ENCODE data around the gene PDC.
"Not testable (repeated sequence)": the region's sequence is repeated elsewhere in the genome, so short reads cannot be mapped to it uniquely, and the experiment has no call there.

PDC gene

DNA sequence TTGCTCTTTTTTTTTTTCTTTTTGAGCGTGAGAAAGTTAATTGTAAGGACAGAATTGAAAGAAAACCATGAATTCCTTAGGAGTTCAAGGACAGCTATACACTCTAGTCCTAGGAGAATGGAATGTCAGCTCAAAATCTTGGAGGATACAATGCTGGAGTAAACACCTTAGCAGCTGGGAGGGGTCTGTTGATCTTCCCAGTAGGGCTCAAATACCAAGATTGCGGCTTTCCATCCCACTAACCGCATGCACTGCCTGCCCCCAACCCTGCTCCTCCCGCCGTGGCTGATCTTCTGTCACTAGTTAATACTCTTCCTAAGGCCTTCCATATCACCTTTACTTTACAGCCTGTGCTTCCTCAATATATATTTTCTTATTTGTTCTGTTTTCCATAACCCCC, 2.6 kb upstream of the PDC start:
- Histone ChIP-seq H3K4me1 (ENCODE audit: control insufficient read depth, insufficient read depth, low read length) (no peaks in the 10 kb centered on the region), H3K4me3 (ENCODE audit: low read length) (no peak overlapping the region), H3K9me3 (ENCODE audit: control insufficient read depth, low read length) (no peaks in the 10 kb centered on the region), H3K36me3 (ENCODE audit: control insufficient read depth, insufficient read depth, low read length) (no peaks in the 10 kb centered on the region), H3K9ac (ENCODE audit: low read length) (no peak overlapping the region), H3K27me3 (ENCODE audit: control insufficient read depth, insufficient read depth, low read length) (no peaks in the 10 kb centered on the region)

DNA sequence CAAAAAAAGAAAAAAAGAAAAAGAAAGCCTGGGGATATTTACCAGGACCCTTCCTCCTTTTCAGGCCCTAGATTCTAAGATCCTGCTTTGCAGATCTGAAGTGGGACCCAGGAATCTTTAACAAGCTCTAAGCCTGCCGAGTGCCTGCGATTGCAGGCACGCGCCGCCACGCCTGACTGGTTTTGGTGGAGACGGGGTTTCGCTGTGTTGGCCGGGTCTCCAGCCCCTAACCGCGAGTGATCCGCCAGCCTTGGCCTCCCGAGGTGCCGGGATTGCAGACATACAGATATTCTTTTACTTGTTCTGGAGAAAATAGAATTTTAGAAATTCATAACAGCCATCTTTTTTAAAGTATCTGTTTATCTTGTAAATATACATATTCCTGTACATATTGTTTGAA, 1.8 kb downstream of the PDC start:
- not testable (repeated sequence) for H3K9ac ChIP-seq (ENCODE audit: low read length); H3K9me3 ChIP-seq (ENCODE audit: control insufficient read depth, low read length); H3K36me3 ChIP-seq (ENCODE audit: control insufficient read depth, insufficient read depth, low read length); H3K4me3 ChIP-seq (ENCODE audit: low read length); H3K4me1 ChIP-seq (ENCODE audit: control insufficient read depth, insufficient read depth, low read length); H3K27me3 ChIP-seq (ENCODE audit: control insufficient read depth, insufficient read depth, low read length)

DNA sequence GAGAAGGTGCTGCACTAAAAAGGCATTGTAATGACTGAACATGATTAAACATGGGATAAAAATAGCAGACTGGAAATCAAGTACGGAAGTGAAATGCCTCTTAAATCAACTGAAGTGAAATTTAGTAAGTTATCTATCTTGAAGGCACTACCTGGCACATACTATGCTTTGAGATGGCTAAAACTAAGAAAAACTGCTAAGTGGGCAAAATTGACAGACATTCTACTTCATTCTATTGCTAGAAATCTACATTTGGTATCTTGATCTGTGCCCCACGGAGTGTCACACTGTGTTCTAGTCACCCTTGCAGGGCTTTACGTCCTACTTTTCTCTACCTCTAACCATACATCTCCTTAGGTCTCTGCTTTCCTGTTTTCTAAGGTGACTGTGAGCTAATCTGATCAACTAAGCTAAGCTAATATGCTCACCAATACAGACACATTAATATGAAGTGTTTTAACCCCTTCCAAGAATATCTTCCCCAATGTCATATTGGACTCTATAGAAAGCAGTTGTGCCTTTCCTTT, 4.1 kb downstream of the PDC start:
- Histone ChIP-seq H3K27me3 (ENCODE audit: control insufficient read depth, insufficient read depth, low read length) (no peaks in the 10 kb centered on the region), H3K36me3 (ENCODE audit: control insufficient read depth, insufficient read depth, low read length) (no peaks in the 10 kb centered on the region), H3K9me3 (ENCODE audit: control insufficient read depth, low read length) (no peaks in the 10 kb centered on the region), H3K4me3 (ENCODE audit: low read length) (no peak overlapping the region), H3K4me1 (ENCODE audit: control insufficient read depth, insufficient read depth, low read length) (no peaks in the 10 kb centered on the region), H3K9ac (ENCODE audit: low read length) (no peak overlapping the region)

DNA sequence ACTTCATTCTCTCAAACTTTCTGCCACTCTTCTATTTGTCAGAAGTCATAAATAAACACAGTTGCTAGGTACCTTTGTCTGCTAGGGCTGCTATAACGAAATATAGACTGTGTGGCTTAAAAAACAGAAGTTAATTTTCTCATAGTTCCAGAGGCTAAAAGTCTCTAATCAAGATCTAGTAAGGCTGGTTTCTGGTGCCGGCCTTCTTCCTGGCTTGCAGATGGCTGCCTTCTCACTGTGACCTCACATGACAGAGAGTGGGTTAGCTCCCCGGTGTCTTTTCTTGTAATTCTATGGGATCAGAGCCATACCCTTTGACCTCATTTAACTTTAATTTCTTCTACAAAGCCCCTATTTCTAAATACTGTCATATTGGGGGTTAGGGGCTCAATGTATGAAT, 5.9 kb downstream of the PDC start:
- Histone ChIP-seq H3K9me3 (ENCODE audit: control insufficient read depth, low read length) (no peaks in the 10 kb centered on the region), H3K36me3 (ENCODE audit: control insufficient read depth, insufficient read depth, low read length) (no peaks in the 10 kb centered on the region), H3K4me1 (ENCODE audit: control insufficient read depth, insufficient read depth, low read length) (no peaks in the 10 kb centered on the region), H3K27me3 (ENCODE audit: control insufficient read depth, insufficient read depth, low read length) (no peaks in the 10 kb centered on the region), H3K4me3 (ENCODE audit: low read length) (no peak overlapping the region), H3K9ac (ENCODE audit: low read length) (no peak overlapping the region)

DNA sequence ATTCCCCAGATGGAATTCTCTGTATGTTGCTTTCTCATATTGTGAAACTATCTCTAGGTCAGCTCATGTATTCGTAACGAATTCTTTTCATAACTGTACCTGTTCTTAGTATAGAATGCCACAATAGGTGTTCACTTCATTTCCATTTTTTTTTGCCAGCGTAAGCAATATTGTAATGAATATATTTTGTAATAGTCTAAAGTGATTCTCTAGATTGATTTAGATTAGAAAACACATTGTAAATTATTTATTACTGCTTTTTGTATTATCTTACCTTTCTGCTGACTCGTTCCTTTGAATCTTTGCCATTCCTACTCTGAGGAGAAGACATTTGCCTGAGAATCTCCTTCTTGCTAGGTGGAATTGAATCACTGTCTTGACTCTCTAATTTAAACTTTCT, 14.8 kb downstream of the PDC start:
- H3K9ac ChIP-seq (ENCODE audit: low read length), result no peak overlapping the region
- H3K27me3 ChIP-seq (ENCODE audit: control insufficient read depth, insufficient read depth, low read length), result no peaks in the 10 kb centered on the region
- H3K4me1 ChIP-seq (ENCODE audit: control insufficient read depth, insufficient read depth, low read length), result no peaks in the 10 kb centered on the region
- no peaks in the 10 kb centered on the region for H3K36me3 ChIP-seq (ENCODE audit: control insufficient read depth, insufficient read depth, low read length)
- no peaks in the 10 kb centered on the region for H3K9me3 ChIP-seq (ENCODE audit: control insufficient read depth, low read length)
- no peak overlapping the region for H3K4me3 ChIP-seq (ENCODE audit: low read length)

DNA sequence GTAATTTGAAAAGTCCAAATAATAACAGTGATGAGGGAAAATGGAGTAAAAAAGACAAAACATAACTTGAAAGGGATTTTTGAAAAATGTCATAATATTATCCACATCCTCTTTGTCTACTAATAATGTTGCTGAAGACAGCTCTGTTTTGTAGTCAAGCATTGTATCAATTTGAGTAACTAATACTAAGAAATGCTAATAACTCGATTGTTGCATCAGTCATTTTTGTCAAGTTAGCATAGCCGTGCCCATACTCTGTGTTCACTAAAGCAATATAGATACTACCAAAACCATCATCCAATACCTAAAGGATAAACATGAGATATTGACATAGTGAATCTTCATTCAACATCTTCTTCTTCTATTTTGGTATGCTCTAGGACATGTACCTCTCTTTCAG, 17.3 kb downstream of the PDC start:
- Histone ChIP-seq H3K4me1 (ENCODE audit: control insufficient read depth, insufficient read depth, low read length) (no peaks in the 10 kb centered on the region), H3K9me3 (ENCODE audit: control insufficient read depth, low read length) (no peaks in the 10 kb centered on the region), H3K27me3 (ENCODE audit: control insufficient read depth, insufficient read depth, low read length) (no peaks in the 10 kb centered on the region), H3K36me3 (ENCODE audit: control insufficient read depth, insufficient read depth, low read length) (no peaks in the 10 kb centered on the region), H3K9ac (ENCODE audit: low read length) (no peak overlapping the region), H3K4me3 (ENCODE audit: low read length) (no peak overlapping the region)

DNA sequence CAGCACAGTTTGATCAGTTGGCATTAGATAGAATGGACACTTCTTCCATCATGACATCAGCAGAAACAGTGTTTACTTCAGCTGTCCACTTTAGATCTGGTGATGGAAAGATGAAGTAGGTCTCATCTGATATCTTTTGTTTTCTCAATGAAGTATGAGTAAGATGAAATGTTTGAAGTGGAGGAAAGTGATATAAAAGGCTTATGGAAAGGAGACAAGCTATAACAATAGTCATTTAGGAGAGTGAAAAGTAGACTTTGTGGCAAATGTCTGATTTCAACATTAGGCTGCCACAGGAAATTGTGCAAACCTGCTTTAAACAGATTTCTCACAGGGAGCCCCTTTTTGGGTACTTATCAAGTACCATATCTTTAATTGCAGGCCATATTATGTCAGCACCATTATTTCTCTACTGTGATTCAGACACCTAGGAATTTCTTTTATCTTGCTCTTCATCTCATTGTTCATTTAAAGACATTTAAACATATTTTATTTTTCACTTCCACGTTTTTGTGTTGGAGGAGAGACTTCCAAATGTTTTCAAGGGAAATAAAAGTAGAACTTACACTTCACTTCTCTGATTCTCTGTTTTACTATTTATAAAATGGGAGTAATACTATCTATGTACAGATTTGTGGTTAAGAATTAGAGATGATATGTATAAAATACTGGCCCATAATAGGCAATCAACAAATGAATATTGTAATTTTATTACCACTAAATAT, 18.1 kb downstream of the PDC start:
- H3K4me3 ChIP-seq (ENCODE audit: low read length), result no peak overlapping the region
- no peaks in the 10 kb centered on the region for H3K4me1 ChIP-seq (ENCODE audit: control insufficient read depth, insufficient read depth, low read length)
- H3K9ac ChIP-seq (ENCODE audit: low read length), result no peak overlapping the region
- no peaks in the 10 kb centered on the region for H3K9me3 ChIP-seq (ENCODE audit: control insufficient read depth, low read length)
- H3K36me3 ChIP-seq (ENCODE audit: control insufficient read depth, insufficient read depth, low read length), result no peaks in the 10 kb centered on the region
- H3K27me3 ChIP-seq (ENCODE audit: control insufficient read depth, insufficient read depth, low read length), result no peaks in the 10 kb centered on the region

DNA sequence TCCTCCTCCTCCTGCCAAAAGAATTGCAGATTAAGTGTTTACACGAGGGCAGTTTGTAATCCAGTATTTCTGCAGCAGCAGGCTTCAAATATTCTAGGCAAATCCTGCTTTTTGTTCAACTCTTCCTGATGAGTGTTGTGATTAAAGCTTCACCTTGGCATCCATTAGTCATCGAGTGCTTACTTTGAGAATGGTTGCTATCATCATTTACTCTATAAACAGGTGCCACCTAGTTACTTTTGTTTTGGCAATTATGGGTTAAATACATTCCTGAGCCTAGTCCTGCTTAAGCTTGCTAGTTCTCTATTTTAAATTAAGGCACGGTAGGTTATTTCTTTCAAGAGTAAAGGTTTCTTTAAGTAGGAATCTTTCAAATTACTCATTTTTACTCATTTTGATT, 20.3 kb downstream of the PDC start:
- no peaks in the 10 kb centered on the region for H3K9me3 ChIP-seq (ENCODE audit: control insufficient read depth, low read length)
- H3K4me1 ChIP-seq (ENCODE audit: control insufficient read depth, insufficient read depth, low read length), result no peaks in the 10 kb centered on the region
- H3K36me3 ChIP-seq (ENCODE audit: control insufficient read depth, insufficient read depth, low read length), result no peaks in the 10 kb centered on the region
- H3K4me3 ChIP-seq (ENCODE audit: low read length), result no peak overlapping the region
- H3K27me3 ChIP-seq (ENCODE audit: control insufficient read depth, insufficient read depth, low read length), result no peaks in the 10 kb centered on the region
- H3K9ac ChIP-seq (ENCODE audit: low read length), result no peak overlapping the region

DNA sequence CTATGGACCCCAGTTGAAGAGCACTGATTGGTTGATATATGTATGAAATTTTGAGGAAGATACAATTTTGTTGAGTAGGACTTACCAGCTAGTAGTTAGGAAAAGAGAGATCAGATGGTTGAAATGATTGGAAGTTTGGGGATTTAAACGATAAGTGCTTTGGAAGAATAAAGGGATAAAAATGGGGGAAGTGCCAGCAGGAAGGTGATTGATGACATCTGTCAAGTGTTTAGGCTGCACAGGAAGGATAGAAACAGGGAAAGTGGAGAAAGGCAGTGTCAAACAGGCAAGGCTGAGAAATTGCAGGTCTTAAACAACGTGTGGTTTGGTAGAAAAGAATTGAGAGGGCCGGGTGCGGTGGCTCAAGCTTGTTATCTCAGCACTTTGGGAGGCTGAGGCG, 22.3 kb downstream of the PDC start:
- no peak overlapping the region for H3K4me3 ChIP-seq (ENCODE audit: low read length)
- no peak overlapping the region for H3K9ac ChIP-seq (ENCODE audit: low read length)
- H3K36me3 ChIP-seq (ENCODE audit: control insufficient read depth, insufficient read depth, low read length), result no peaks in the 10 kb centered on the region
- H3K4me1 ChIP-seq (ENCODE audit: control insufficient read depth, insufficient read depth, low read length), result no peaks in the 10 kb centered on the region
- no peaks in the 10 kb centered on the region for H3K27me3 ChIP-seq (ENCODE audit: control insufficient read depth, insufficient read depth, low read length)
- H3K9me3 ChIP-seq (ENCODE audit: control insufficient read depth, low read length), result no peaks in the 10 kb centered on the region

DNA sequence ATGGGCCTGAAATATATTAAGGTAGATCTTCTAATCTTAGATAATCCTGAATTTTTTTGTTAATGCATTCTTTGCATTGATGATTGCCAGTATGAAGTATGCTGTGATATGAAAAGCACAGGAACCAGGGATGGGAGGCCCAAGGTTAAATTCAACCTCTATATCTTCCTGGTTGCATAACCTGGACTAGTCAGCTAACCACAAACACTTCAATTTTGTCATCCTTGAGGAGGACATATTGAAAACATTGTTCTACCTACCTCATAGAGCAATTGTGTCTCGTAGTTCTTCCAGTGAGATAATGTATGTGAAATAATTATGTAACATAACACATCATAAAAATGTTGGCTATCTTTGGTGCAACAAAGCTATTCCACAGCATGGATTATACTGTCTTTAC, 25.6 kb downstream of the PDC start:
- no peaks in the 10 kb centered on the region for H3K27me3 ChIP-seq (ENCODE audit: control insufficient read depth, insufficient read depth, low read length)
- no peak overlapping the region for H3K9ac ChIP-seq (ENCODE audit: low read length)
- no peaks in the 10 kb centered on the region for H3K9me3 ChIP-seq (ENCODE audit: control insufficient read depth, low read length)
- no peaks in the 10 kb centered on the region for H3K36me3 ChIP-seq (ENCODE audit: control insufficient read depth, insufficient read depth, low read length)
- H3K4me1 ChIP-seq (ENCODE audit: control insufficient read depth, insufficient read depth, low read length), result no peaks in the 10 kb centered on the region
- H3K4me3 ChIP-seq (ENCODE audit: low read length), result no peak overlapping the region

DNA sequence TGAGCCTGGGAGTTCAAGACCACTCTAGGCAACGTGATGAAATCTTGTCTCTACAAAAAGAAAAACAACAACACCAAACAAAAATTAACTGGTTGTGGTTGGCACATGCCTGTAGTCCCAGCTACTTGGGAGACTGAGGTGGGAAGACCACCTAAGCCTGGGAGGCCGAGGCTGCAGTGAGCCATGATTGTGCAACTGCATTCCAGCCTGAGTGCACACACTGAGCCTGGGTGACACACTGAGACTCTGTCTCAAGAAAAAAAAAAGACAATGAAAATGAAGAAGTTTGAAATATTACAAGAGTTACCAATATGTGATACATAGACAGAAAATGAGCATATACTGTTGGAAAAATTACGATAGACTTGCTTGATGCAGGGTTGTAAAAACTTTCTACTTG, 31.9 kb downstream of the PDC start:
- H3K27me3 ChIP-seq (ENCODE audit: control insufficient read depth, insufficient read depth, low read length), result no peaks in the 10 kb centered on the region
- H3K4me1 ChIP-seq (ENCODE audit: control insufficient read depth, insufficient read depth, low read length), result no peaks in the 10 kb centered on the region
- no peak overlapping the region for H3K9ac ChIP-seq (ENCODE audit: low read length)
- no peak overlapping the region for H3K4me3 ChIP-seq (ENCODE audit: low read length)
- H3K36me3 ChIP-seq (ENCODE audit: control insufficient read depth, insufficient read depth, low read length), result no peaks in the 10 kb centered on the region
- no peaks in the 10 kb centered on the region for H3K9me3 ChIP-seq (ENCODE audit: control insufficient read depth, low read length)

DNA sequence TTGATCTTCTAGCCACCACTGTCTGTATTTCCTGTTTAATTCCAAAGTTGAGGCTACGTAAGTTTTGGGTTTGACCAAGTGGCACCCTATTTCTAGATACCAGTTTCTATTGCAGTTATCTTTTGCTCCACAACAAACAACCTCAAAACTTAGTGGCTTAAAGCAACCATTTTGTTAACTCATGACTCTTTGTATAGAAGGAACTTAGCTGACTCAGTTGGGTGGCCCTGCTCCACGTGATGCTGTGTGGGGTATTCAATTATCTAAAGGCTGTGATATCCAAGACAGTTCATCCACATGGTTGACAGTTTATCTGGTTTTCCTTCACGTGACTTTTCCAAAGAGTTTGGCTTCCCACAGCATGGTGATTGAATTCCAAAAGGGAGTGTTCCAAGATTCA, 34.8 kb downstream of the PDC start:
- Histone ChIP-seq H3K27me3 (ENCODE audit: control insufficient read depth, insufficient read depth, low read length) (no peaks in the 10 kb centered on the region), H3K4me3 (ENCODE audit: low read length) (no peak overlapping the region), H3K4me1 (ENCODE audit: control insufficient read depth, insufficient read depth, low read length) (no peaks in the 10 kb centered on the region)

DNA sequence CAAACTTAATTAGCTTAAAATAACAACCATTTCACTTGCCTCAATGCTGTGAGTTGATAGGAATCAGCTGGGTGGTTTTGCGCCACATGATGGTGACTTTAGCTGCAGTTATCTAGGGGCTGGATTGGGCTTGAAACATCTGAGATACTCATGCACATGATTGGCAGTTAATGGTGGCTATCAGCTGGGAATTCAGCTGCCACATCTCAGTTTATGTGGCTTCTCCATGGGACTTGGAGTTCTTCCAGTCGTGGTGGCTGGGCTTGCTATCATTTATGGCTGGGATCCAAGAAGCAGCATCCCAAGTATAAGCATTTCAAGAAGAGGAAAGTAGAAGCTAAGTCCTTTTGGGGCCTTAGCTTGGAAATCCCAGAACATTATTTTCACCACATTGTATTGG, 36.4 kb downstream of the PDC start:
- Histone ChIP-seq H3K27me3 (ENCODE audit: control insufficient read depth, insufficient read depth, low read length) (no peaks in the 10 kb centered on the region), H3K4me3 (ENCODE audit: low read length) (no peak overlapping the region), H3K9ac (ENCODE audit: low read length) (no peak overlapping the region), H3K9me3 (ENCODE audit: control insufficient read depth, low read length) (no peaks in the 10 kb centered on the region), H3K4me1 (ENCODE audit: control insufficient read depth, insufficient read depth, low read length) (no peaks in the 10 kb centered on the region), H3K36me3 (ENCODE audit: control insufficient read depth, insufficient read depth, low read length) (no peaks in the 10 kb centered on the region)

More for the DNA sequence above, 34.8 kb downstream of the PDC start:
- H3K9ac ChIP-seq (ENCODE audit: low read length), result no peak overlapping the region
- H3K36me3 ChIP-seq (ENCODE audit: control insufficient read depth, insufficient read depth, low read length), result no peaks in the 10 kb centered on the region
- no peaks in the 10 kb centered on the region for H3K9me3 ChIP-seq (ENCODE audit: control insufficient read depth, low read length)

Measured in mucosa of stomach (tissue), 1 donor.